HG03045 (cell line): Measurements from ENCODE around the gene CHKA.

Experiments used
- ATAC-seq: cut with Tn5 transposase; IDR thresholded peaks from one replicate; pipeline ENCODE4 v1.9.1; 2021; ENCODE audit warnings: mild to moderate bottlenecking, moderate library complexity; ENCODE audit not compliant: unreplicated experiment

The CHKA gene

DNA sequence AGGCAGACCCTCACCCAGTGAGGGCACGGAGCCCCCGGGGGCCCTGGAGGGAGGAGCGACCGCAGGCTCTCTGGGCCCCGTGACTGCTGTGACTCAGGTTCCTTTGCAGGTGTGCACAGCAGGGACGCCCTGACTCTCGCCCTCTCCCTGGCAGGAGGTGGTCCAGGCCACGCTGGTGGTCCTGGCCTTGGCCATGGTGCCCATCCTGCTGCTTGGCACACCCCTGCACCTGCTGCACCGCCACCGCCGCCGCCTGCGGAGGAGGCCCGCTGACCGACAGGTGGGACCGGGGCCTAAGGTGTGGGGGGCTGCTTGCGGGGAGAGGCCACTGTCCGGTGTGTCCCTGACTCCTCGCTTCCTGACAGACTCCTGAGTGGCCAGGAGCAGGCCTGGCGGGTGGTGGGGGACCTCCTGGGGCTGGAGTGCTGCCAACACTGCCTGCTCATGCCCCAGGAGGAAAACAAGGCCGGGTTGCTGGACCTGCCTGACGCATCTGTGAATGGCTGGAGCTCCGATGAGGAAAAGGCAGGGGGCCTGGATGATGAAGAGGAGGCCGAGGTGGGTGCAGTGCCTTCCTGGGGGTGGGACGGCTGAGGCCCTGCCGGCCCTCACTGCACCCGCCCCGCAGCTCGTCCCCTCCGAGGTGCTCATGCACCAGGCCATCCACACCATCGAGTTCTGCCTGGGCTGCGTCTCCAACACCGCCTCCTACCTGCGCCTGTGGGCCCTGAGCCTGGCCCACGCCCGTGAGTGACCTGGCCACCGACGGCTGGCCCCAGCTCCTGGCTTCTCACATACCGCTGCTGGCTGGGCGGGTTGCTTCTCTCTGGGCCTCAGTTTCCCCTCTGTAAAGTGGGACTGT, 71.4 kb downstream of the CHKA start:
- no peak for ATAC-seq

DNA sequence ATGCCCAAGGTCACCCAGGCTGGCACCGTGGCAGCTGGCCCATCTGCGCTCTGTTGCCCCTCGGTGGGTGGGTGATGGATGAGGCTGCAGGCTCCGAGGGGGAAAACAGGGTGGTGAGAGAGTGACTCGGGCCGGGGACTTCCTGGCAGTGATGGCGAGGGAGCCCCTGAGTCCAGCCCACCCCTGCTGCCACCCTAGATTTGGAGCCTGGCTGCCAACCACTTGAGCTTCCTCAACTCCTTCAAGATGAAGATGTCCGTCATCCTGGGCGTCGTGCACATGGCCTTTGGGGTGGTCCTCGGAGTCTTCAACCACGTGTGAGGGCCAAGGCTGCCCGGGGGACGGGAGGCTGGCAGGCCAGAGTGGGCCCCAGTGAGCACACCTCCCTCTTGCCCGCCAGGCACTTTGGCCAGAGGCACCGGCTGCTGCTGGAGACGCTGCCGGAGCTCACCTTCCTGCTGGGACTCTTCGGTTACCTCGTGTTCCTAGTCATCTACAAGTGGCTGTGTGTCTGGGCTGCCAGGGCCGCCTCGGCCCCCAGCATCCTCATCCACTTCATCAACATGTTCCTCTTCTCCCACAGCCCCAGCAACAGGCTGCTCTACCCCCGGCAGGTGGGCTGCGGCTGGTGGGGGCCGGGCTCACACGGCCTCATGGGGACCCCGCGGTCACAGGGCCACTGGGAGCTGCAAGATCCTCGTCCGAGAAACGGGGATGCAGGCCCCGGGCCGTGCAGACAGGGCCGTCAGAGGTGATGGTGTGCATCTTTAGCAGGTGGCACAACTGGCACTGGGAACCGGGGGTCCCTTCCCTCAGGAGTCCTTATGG, 72.3 kb downstream of the CHKA start:
- no peak for ATAC-seq

DNA sequence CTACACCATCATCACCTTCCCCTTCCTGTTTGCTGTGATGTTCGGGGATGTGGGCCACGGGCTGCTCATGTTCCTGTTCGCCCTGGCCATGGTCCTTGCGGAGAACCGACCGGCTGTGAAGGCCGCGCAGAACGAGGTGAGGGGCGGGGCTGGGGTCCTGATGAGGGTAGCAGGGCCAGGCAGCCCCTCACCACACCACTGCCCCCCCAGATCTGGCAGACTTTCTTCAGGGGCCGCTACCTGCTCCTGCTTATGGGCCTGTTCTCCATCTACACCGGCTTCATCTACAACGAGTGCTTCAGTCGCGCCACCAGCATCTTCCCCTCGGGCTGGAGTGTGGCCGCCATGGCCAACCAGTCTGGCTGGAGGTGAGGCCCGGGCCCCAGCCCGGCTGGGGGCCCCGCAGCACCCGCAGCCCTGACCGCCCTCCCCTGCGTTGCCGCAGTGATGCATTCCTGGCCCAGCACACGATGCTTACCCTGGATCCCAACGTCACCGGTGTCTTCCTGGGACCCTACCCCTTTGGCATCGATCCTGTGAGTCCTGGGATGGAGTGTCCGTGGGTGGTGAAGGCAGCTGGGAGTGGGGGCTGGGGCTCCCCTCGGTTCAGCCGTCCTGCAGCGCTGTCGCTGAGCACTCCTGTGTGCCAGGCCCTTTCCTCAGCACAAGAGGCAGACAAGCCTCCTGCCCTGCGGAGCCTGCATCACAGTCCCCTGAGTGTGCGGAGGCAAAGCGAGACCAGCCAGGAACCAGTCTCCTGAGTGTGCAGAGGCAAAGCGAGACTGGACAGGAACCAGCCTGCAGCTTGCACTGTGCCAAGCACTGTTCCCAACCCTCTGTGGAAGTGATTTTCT, 73.5 kb downstream of the CHKA start:
- ATAC-seq = no peak

DNA sequence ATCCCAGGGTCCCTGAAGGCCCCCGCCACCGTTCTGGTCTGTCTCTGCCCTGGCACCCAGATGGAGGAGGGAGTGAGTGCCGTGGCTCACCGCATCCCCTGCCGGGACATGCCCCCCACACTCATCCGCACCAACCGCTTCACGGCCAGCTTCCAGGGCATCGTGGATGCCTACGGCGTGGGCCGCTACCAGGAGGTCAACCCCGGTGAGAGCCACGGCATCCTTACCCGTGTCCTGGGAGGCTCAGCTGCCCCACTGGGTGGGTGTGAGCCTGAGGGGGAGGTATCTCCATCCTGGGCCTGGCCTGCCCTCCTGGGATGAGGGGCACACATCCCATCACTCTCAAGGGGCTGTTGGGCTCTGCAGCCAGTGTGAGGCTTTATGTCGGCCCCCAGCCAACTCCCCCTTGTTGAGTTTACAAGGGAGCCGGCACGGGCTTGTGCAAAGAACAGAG, 76.3 kb downstream of the CHKA start:
- ATAC-seq = no peak

DNA sequence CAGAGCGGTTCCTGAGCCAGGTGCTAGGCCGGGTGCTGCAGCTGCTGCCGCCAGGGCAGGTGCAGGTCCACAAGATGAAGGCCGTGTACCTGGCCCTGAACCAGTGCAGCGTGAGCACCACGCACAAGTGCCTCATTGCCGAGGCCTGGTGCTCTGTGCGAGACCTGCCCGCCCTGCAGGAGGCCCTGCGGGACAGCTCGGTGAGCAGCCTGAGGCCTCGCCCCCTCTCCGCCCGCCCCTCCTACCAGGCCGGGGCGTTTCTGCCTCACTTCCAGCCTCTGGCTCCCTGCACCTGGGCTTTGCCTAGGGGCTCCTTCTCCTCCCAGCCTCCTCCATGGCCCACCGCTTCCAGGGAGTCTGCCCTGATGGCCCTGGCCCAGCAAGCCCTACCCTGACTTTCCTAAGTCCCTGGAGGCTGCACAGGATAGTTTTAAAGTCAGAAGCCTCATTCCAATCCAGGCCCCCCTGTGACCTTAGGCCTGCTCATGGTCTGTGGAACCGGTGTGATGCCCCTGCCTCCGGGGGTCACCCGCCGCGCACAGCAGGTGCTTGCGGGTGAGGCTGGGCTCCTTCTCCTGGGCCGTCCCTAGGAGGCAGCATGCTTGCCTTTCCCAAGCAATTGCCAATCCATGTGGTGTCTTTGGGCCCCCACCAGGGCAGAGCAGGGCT, 76.9 kb downstream of the CHKA start:
- ATAC-seq = no peak

DNA sequence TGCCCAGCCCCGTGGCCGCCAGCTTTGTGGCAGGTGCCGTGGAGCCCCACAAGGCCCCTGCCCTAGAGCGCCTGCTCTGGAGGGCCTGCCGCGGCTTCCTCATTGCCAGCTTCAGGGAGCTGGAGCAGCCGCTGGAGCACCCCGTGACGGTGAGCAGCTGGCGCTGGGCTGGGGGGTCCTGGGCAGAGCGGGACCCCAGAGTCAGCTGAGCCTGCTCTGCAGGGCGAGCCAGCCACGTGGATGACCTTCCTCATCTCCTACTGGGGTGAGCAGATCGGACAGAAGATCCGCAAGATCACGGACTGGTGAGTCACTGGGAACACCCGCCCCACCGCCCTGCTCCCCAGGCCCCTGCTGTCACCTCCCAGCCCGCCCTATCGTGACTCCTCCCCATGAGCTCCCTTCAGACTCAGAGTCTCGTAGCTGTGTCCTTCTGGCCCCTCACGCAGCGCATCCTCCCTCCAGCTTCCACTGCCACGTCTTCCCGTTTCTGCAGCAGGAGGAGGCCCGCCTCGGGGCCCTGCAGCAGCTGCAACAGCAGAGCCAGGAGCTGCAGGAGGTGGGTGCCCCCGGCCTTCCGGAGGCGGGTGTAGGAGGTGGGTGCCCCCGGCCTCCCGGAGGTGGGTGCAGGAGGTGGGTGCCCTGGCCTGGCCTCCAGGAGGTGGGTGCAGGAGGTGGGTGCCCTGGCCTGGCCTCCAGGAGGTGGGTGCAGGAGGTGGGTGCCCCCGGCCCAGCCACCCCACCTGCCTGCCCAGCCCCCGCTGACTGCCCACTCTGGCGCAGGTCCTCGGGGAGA, 77.6 kb downstream of the CHKA start:
- ATAC-seq = no peak

DNA sequence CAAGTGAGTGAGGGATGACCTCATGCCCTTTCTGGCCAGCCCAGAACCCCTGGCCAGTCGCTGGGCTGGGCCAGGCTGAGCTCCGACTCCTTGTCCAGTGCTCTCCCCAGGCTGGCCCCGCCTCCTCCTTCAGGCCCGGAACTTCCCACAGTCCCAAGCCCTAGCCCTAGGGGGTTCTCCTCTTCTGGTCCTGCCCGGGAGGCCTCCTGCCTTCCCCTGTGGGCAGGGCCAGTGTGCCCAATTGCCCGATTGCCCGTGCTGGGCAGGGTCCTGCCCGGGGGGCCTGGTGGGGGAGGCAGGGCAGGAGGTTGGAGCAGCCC, 78.2 kb downstream of the CHKA start:
- ATAC-seq = no peak

DNA sequence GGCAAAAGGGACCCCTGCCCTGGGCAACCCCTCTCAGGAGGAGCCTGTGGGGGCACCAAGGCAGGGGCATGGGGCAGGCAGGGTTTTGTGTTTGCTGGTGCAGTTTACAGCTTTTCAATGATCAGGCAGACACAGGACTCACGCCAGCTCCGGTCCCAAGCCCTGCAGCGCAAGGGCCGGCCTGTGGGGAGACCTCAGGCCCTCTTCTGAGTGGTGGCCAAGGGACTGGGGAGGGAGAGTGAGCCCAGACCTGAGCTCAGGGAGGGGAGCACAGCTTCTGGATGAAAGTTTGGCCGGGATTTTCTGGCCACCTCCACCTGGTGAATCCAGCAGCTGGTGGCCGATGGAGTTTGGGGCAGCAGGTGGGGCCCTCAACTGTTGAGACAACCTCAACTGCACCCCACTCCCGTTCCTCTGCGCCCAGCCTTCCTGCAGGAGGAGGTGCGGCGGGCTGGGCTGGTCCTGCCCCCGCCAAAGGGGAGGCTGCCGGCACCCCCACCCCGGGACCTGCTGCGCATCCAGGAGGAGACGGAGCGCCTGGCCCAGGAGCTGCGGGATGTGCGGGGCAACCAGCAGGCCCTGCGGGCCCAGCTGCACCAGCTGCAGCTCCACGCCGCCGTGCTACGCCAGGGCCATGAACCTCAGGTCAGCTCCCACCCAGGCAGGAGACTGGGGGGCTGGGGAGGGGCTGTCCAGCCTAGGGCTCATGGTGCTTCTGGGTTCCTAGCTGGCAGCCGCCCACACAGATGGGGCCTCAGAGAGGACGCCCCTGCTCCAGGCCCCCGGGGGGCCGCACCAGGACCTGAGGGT, 78.8 kb downstream of the CHKA start:
- no peak for ATAC-seq

DNA sequence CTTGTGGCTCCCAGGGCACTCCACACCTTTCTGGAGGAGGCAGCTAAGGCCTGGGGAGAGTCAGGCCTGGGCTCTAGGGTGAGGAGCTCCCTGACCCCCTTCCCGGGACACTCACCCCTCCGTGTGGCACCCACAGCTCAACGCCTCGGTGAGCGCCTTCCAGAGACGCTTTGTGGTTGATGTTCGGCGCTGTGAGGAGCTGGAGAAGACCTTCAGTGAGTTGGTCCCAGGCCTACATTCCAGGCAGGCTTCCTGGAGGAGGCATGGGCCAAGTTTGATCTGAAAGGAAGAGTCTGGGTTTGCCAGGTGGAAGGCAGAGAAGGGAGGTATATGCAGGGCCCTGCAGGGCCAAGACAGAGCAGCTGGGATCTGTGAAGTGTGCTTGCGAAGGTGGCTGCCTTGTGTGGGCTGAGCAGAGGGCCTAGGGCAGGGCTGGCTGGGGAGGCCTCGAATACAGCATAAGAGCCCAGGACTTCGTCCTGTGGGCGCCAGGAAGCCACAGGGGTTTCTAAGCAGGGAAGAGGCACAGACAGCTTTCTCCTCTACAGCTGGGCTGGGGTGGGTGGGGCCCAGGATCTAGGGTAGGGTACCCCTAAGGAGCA, 79.5 kb downstream of the CHKA start:
- ATAC-seq = no peak

DNA sequence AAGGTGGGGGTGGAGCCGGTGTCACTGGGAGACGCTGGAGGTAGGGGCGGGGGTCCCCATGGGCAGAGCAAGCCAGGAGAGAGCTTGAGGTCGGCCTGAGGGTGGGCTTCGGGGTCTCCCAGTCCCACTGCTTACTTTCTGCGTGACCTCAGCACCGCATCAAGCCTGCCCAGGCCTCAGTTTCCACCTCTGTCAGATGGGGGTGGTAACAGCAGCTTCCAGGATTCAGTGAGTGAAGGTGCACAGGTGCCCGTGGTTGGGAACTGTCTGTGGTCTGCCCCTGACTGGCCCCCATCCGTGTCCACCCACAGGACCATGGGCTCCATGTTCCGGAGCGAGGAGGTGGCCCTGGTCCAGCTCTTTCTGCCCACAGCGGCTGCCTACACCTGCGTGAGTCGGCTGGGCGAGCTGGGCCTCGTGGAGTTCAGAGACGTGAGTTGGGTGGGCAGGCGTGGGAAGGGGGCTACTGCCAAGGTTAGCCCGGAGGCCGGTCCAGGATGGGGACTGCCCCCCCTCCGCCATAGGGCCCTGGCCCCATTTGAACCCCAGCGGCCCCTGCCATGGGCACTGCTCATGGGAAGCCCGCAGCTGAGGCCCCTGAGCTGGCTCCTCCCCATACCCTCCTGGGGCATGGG, 80.1 kb downstream of the CHKA start:
- no peak for ATAC-seq

DNA sequence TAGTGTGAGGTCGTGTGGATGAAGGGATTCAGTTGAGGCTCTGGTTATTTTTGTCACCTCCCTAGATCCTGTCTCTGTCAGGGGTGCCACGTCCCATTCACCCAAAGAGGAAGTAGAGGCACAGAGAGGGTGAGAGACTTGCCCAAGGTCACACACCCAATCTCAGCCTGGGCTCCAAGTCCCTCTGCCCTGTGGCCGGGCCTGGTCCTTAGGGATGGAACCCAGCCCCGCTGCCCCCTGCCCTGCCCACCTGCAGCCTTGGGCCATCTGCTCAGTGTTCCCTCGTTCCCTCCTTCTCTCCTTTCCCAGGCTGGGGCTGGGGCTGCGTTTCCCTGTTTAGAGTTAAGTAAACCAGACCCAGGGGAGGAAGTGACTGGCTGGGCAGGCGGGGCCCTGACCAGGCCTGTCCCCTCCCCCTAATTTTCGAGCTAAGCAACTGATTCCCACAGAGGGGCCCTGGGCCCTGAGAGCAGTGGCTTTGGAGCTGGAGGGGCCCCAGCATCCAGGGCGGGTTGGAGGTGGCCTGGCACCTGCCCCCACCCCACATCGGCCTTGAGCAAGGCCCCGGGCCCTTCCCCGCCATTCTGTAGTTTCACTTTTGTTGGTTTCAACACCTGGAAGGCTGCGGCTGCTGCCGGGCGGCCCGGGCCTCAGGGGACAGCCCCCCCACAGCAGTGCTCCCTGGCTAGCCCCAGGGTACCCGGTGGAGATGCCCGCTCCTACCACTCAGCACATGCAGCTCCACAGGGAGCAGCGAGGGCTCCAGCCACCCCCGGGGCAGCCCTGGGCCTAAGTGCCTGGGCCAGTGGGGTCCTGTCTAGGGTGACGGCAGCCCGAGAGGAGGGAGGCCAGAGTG, 80.9 kb downstream of the CHKA start:
- ATAC-seq = peak; percentile 46

DNA sequence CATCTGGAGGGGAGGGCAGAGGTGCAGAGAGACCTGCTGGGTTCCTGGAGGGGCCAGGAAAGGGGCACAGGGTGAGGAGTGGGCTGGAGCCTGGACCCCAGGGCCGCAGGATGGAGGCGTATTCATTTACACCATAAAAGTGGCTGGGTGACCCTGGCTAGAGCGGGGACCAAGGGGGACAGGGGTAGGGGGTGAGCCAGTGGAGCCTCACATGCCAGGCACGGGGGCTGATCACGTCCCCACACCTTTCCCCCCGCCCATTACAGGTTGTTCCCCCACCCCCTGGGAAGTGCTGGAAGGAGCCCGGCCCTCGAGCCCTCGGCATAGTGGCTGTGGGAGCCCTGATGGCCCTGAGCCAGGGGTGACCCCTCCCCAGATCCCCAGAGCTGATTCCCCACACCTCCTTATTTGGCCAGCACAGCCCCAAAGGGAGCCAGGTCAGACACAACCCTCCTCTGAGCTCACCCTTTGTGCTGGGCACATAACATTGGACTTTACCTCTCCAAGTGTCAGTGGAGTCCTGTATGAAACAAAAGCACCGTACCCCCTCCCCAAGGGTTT, 81.6 kb downstream of the CHKA start:
- no peak for ATAC-seq

DNA sequence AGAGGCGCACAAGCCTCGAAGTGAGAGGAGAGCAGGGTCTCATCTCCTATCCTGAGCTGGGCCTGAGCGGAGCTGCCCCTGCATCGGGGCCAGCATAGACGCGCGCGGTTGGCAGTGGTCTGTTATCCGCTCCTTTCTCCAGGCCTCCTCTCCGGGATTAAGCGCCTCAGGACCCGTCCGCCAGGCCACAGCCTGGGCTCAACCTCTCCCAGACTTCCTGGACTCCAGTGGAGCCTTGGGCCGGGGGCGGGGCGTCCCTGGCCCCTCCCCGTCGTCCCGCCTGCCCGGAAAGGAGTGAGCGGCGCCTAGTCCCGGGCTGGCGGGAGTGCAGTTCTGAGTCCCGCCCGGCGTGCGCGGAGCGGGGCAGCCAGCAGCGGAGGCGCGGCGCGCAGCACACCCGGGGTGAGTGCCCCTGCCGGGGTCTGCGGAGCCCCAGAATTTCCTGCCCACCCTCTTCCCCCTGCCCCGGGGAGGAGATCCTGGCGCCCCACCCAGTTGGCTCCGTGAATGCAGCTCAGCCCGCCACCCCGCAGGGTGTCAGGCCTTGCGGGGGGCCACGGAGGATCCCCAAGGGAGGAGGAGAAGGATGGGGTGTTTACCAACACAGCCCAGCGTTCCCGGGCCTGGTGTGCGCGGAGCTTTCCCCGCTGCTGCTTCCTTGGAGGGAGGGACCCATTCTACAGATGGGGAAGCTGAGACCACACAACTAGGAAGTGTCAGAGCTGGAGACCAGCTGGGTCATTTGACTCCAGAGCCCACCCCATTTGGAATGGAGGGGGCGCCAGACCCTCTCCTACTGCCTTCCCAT, 82.3 kb downstream of the CHKA start, which contains the start of gene TCIRG1:
TCIRG1 (plus strand) TSS at position 308 of the 808 bp plus-strand sequence. CDS start 2,247 bp downstream, outside the sequence.
- peak; percentile 48 for ATAC-seq

DNA sequence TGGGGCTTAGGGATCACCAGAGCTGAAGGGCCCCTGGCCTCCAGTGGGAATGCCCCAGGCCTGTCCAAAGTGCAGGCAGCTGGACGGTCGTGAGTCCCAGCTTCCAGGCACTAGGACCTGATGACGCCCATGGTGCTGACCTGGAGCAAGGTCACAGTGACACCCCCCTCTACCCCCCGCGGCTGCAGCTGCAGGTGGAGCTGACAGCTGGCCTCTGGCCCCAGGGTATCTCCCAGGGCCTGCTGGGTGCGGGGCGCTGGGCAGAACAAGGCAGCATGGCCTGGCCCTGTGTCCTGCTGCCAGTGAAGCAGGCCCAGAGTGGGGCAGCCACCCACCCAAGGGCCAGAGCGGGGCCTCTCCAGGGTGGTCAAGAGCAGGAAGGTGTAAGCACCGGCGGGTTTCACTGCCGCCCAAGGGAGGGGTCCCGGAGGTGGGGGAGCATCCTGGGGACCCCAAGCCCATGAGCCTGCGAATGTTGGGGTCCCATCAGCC, 82.9 kb downstream of the CHKA start:
- ATAC-seq = no peak

DNA sequence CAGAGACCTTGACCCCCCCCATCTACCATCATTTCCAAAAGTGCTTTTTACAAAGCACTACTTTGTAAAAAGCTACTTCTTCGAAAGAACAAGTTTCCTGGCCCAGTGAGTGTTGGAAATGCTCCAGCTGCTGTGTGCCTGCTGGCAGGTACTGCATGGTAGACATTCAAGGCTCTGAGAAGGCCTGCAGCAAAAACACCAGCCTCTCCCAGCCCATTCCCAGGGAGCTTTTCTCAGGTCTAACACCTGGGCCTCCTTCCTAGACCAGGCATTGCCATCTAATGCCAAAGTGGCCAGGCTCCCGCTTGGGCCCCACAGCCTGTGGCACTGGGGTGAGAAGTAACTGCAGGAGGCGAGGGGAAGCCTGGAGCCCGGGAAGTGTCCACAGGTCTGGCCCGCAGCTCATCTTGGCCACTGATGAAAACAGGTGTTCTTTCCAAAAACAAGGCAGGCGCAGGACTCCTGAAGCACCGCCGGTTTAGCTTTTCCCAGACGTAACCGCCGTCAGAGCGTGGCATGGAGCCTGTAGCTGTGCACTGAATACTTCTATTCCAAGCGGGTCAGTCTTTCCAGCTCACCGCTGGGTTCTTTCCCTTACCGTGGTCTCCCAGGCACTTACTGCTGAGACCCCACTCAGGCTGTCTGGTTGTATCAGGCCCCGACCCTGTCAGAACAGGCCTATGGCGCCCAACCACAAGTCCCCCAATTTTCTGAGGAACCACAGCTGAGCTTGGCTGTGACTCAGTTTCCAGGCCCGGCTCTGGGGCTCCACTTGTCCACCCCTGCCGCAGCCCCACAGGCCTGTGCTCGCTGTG, 83.6 kb downstream of the CHKA start:
- no peak for ATAC-seq
